SU-DHL-6 (cell line): ENCODE data around the gene MAP3K15.

Experiments used
- EZH2phosphoT487 ChIP-seq: fragments of 200-600 bp; sonication (generic), shearing (Covaris generic); conservative IDR thresholded peaks from 2 replicates; pipeline ENCODE4 v1.6.1; 2018; ENCODE audit warnings: mild to moderate bottlenecking, antibody characterized with exemption, low read length, moderate library complexity, mixed read lengths
- TF ChIP-seq, protein P1 (sequence below): fragments of 200-600 bp; sonication (generic); IDR thresholded peaks from one replicate; pipeline ENCODE4 v1.5.1; 2017; ENCODE audit warnings: antibody characterized with exemption, mild to moderate bottlenecking, low read length, moderate library complexity; ENCODE audit not compliant: insufficient read depth, poor library complexity, severe bottlenecking

DNA sequence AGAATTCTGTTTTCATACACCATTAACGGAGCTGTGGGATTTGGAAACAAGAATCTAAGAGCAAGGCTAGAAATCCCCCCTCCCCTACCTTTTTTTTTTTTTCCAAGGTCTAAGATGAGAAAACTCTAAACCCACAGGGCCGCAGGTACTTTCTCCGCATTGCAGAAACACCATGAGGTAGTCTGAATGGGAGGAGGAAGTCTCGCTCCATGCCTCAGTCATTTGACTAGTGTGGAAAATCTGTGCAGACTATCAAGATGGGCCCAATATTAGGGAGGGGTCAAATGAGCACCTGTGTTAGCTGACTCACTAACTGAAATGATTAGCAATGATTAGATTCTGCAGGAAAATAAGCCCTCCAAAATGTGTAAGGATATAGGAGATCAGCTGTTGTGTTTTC lies 40.9 kb upstream of the MAP3K15 start:
- TF ChIP-seq, protein P1, sequence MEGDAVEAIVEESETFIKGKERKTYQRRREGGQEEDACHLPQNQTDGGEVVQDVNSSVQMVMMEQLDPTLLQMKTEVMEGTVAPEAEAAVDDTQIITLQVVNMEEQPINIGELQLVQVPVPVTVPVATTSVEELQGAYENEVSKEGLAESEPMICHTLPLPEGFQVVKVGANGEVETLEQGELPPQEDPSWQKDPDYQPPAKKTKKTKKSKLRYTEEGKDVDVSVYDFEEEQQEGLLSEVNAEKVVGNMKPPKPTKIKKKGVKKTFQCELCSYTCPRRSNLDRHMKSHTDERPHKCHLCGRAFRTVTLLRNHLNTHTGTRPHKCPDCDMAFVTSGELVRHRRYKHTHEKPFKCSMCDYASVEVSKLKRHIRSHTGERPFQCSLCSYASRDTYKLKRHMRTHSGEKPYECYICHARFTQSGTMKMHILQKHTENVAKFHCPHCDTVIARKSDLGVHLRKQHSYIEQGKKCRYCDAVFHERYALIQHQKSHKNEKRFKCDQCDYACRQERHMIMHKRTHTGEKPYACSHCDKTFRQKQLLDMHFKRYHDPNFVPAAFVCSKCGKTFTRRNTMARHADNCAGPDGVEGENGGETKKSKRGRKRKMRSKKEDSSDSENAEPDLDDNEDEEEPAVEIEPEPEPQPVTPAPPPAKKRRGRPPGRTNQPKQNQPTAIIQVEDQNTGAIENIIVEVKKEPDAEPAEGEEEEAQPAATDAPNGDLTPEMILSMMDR, result no peak
- TF ChIP-seq EZH2phosphoT487, result no peak
